ENCODE results near the gene RALGPS2. TPM values are rescaled to one million over a fixed set of nuclear protein-coding genes. Genes with fewer than 3 reads are reported as not detected.
"Not testable (repeated sequence)": the region's sequence is repeated elsewhere in the genome, so short reads cannot be mapped to it uniquely, and the experiment has no call there.

RALGPS2 gene
- total and polyA plus RNA-seq, 5 experiments from 2014 or later = 3.1 to 31.1 (median 14.6) TPM

- DNase-seq (no peak), ATAC-seq (no peak)
- Mint-ChIP-seq H3K27me3 (peaks cover 8 to 61% (median 21%) of the 10 kb centered on the region in 5 donors), H3K4me3 (no peak overlapping the region), H3K4me1 (no peaks in the 10 kb centered on the region), H3K36me3 (no peaks in the 10 kb centered on the region), H3K27ac (no peak overlapping the region), H3K9me3 (peaks cover 0 to 2% (median 0%) of the 10 kb centered on the region in 9 donors)
- POLR2A ChIA-PET = no interaction called here
Measured at GRCh38 chr1:178946416-178946815, 221.4 kb downstream of the RALGPS2 start.

- no peaks in the 10 kb centered on the region for H3K36me3 Mint-ChIP-seq
- no peak overlapping the region for H3K27ac Mint-ChIP-seq
- H3K9me3 Mint-ChIP-seq = peaks cover 0 to 2% (median 0%) of the 10 kb centered on the region in 9 donors
- H3K4me3 Mint-ChIP-seq = no peak overlapping the region
- POLR2A ChIA-PET = no interaction called here
- ATAC-seq (no peak), DNase-seq (no peak)
- peaks cover 8 to 61% (median 19%) of the 10 kb centered on the region in 5 donors for H3K27me3 Mint-ChIP-seq
- no peaks in the 10 kb centered on the region for H3K4me1 Mint-ChIP-seq
Measured at GRCh38 chr1:178946855-178947676, 222.0 kb downstream of the RALGPS2 start.

GRCh38 chr1:178947677-178947981 is 222.6 kb downstream of the RALGPS2 start:
- POLR2A ChIA-PET = no interaction called here
- Mint-ChIP-seq H3K27me3 (peaks cover 8 to 59% (median 17%) of the 10 kb centered on the region in 5 donors), H3K4me3 (no peak overlapping the region), H3K36me3 (no peaks in the 10 kb centered on the region), H3K9me3 (peaks cover 0 to 2% (median 0%) of the 10 kb centered on the region in 9 donors), H3K27ac (no peak overlapping the region), H3K4me1 (no peaks in the 10 kb centered on the region)
- DNase-seq = no peak
- ATAC-seq = no peak

GRCh38 chr1:178948676-178949075 is 223.6 kb downstream of the RALGPS2 start:
- H3K27ac Mint-ChIP-seq = no peak overlapping the region
- ATAC-seq = no peak
- no peaks in the 10 kb centered on the region for H3K4me1 Mint-ChIP-seq
- no peaks in the 10 kb centered on the region for H3K36me3 Mint-ChIP-seq
- POLR2A ChIA-PET = no interaction called here
- DNase-seq = no peak
- peaks cover 0 to under 1% (median 0%) of the 10 kb centered on the region in 9 donors for H3K9me3 Mint-ChIP-seq
- peaks cover 8 to 54% (median 16%) of the 10 kb centered on the region in 5 donors for H3K27me3 Mint-ChIP-seq
- H3K4me3 Mint-ChIP-seq = no peak overlapping the region

GRCh38 chr1:178949866-178950265 is 224.8 kb downstream of the RALGPS2 start:
- DNase-seq, POLR2A ChIA-PET, H3K4me3 Mint-ChIP-seq, H3K4me1 Mint-ChIP-seq, ATAC-seq, H3K9me3 Mint-ChIP-seq, H3K36me3 Mint-ChIP-seq: not testable (repeated sequence)
- Mint-ChIP-seq H3K27me3 (peaks cover 8 to 60% (median 18%) of the 10 kb centered on the region in 5 donors), H3K27ac (peak overlapping the region in 1 of 10 donors; percentile 26)

- ATAC-seq = no peak
Measured at GRCh38 chr1:178951600-178951999, 226.6 kb downstream of the RALGPS2 start.

GRCh38 chr1:178953034-178953433 is 228.0 kb downstream of the RALGPS2 start:
- DNase-seq = no peak

More at GRCh38 chr1:178951600-178951999, 226.6 kb downstream of the RALGPS2 start:
- H3K27me3 Mint-ChIP-seq = peaks cover 8 to 45% (median 18%) of the 10 kb centered on the region in 5 donors
- peak overlapping the region in 1 of 10 donors; percentile 35 for H3K27ac Mint-ChIP-seq
- H3K4me1 Mint-ChIP-seq = peaks cover 0 to 1% (median 0%) of the 10 kb centered on the region in 4 donors
- H3K9me3 Mint-ChIP-seq = no peaks in the 10 kb centered on the region
- DNase-seq = no peak
- POLR2A ChIA-PET = no interaction called here
- no peaks in the 10 kb centered on the region for H3K36me3 Mint-ChIP-seq
- no peak overlapping the region for H3K4me3 Mint-ChIP-seq

GRCh38 chr1:178953538-178954324 is 228.7 kb downstream of the RALGPS2 start:
- Mint-ChIP-seq H3K4me1 (peaks cover 0 to 1% (median 0%) of the 10 kb centered on the region in 4 donors), H3K9me3 (no peaks in the 10 kb centered on the region), H3K36me3 (no peaks in the 10 kb centered on the region), H3K27ac (no peak overlapping the region), H3K27me3 (peaks cover 3 to 25% (median 8%) of the 10 kb centered on the region in 5 donors), H3K4me3 (no peak overlapping the region)
- ATAC-seq = no peak
- no peak for DNase-seq
- POLR2A ChIA-PET = no interaction called here

More at GRCh38 chr1:178953034-178953433, 228.0 kb downstream of the RALGPS2 start:
- Mint-ChIP-seq H3K27me3 (peaks cover 7 to 32% (median 12%) of the 10 kb centered on the region in 5 donors), H3K4me3 (no peak overlapping the region), H3K9me3 (no peaks in the 10 kb centered on the region), H3K4me1 (peaks cover 0 to 1% (median 0%) of the 10 kb centered on the region in 4 donors), H3K27ac (no peak overlapping the region), H3K36me3 (no peaks in the 10 kb centered on the region)
- POLR2A ChIA-PET = no interaction called here
- ATAC-seq = no peak

GRCh38 chr1:178954325-178954690 is 229.3 kb downstream of the RALGPS2 start:
- Mint-ChIP-seq H3K27me3 (peaks cover 0 to 20% (median 8%) of the 10 kb centered on the region in 5 donors), H3K9me3 (no peaks in the 10 kb centered on the region), H3K36me3 (no peaks in the 10 kb centered on the region), H3K4me1 (peaks cover 0 to 1% (median 0%) of the 10 kb centered on the region in 4 donors), H3K27ac (no peak overlapping the region), H3K4me3 (no peak overlapping the region)
- ATAC-seq (no peak), DNase-seq (no peak)
- POLR2A ChIA-PET = no interaction called here

- Mint-ChIP-seq H3K4me1 (peaks cover 0 to 1% (median 0%) of the 10 kb centered on the region in 4 donors), H3K4me3 (no peak overlapping the region), H3K27me3 (peaks cover 0 to 20% (median 8%) of the 10 kb centered on the region in 5 donors), H3K27ac (no peak overlapping the region), H3K9me3 (no peaks in the 10 kb centered on the region), H3K36me3 (no peaks in the 10 kb centered on the region)
- DNase-seq (no peak), ATAC-seq (no peak)
- POLR2A ChIA-PET = no interaction called here
Measured at GRCh38 chr1:178954937-178955336, 229.9 kb downstream of the RALGPS2 start.

- POLR2A ChIA-PET = no interaction called here
- H3K27ac Mint-ChIP-seq = peak overlapping the region in 1 of 10 donors; percentile 69
- H3K27me3 Mint-ChIP-seq = peaks cover 0 to 20% (median 8%) of the 10 kb centered on the region in 5 donors
- H3K9me3 Mint-ChIP-seq = no peaks in the 10 kb centered on the region
- H3K4me3 Mint-ChIP-seq = no peak overlapping the region
- H3K4me1 Mint-ChIP-seq = peaks cover 0 to 1% (median 0%) of the 10 kb centered on the region in 4 donors
- ATAC-seq = no peak
- DNase-seq = no peak
- H3K36me3 Mint-ChIP-seq = no peaks in the 10 kb centered on the region
Measured at GRCh38 chr1:178955391-178955954, 230.4 kb downstream of the RALGPS2 start.

GRCh38 chr1:178958491-178958890 is 233.4 kb downstream of the RALGPS2 start:
- Mint-ChIP-seq H3K4me3 (no peak overlapping the region), H3K27ac (no peak overlapping the region), H3K4me1 (peaks cover 0 to 1% (median 0%) of the 10 kb centered on the region in 4 donors), H3K27me3 (peaks cover 0 to 9% (median 3%) of the 10 kb centered on the region in 5 donors), H3K36me3 (no peaks in the 10 kb centered on the region), H3K9me3 (peaks cover 0 to 7% (median 0%) of the 10 kb centered on the region in 9 donors)
- POLR2A ChIA-PET = no interaction called here
- DNase-seq = no peak
- ATAC-seq = no peak

Data from naive thymus-derived CD8-positive, alpha-beta T cell (primary cell).